ENCODE data around the gene RAB26.

DNA sequence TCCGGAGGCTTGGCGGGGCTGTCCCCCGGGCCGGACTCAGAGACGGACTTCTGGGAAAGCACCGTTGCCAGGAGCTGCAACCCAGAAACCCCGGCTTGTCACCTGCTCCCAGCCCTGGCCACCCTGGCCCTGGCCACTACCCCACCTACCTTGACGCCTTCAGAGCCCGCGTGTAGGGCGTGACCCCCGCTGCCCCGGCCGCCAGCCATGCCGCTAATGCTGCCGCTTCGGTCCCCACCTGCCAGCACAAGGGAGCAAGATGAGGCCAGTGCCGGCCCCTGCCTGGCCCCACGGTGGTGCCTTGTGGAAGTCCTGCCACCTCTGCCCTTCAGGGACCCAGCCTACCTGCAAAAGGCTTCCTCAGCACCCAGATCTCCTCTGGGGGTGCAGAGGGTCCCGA, 36.5 kb downstream of the RAB26 start:
- TF ChIP-seq POLR2AphosphoS5 (IDR thresholded peaks at IDR 0.05; ENCODE audit: low read depth, low read length) (no peak), POLR2A (IDR thresholded peaks at IDR 0.05; ENCODE audit: low read depth, low read length) (no peak)
